Smooth muscle cell (in vitro differentiated cells): Measurements from ENCODE around the gene CARD18. TPM values are rescaled to one million over a fixed set of nuclear protein-coding genes. Genes with fewer than 3 reads are reported as not detected.

Source experiments
- DNase-seq: peaks from one replicate; lab custom pipeline; 2025; ENCODE audit not compliant: unreplicated experiment; lab: John Stamatoyannopoulos, UW
- H2AFZ ChIP-seq: fragments of 200-600 bp; sonication (generic); 2 replicates; pipeline ENCODE4 v1.6.0; 2016; ENCODE audit warnings: antibody characterized with exemption, low read depth, mild to moderate bottlenecking
- H3F3A ChIP-seq: fragments of 200-600 bp; sonication (generic); 2 replicates; pipeline ENCODE4 v1.6.0; 2017; ENCODE audit warnings: antibody characterized with exemption, low read depth
- H3K27ac ChIP-seq: fragments of 200-600 bp; sonication (generic); 2 replicates; pipeline ENCODE4 v1.5.1; 2016; ENCODE audit warnings: low read depth, mild to moderate bottlenecking
- H3K27me3 ChIP-seq: fragments of 200-600 bp; sonication (generic); 2 replicates; pipeline ENCODE4 v1.6.1; 2016; ENCODE audit warnings: low read depth, mild to moderate bottlenecking
- H3K36me3 ChIP-seq: fragments of 200-600 bp; sonication (generic); 2 replicates; pipeline ENCODE4 v1.5.1; 2016; ENCODE audit warnings: low read depth
- H3K4me1 ChIP-seq: fragments of 200-600 bp; sonication (generic); 2 replicates; pipeline ENCODE4 v1.5.1; 2016; ENCODE audit warnings: low read depth
- H3K4me2 ChIP-seq: fragments of 200-600 bp; sonication (generic); 2 replicates; pipeline ENCODE4 v1.6.0; 2016; ENCODE audit warnings: mild to moderate bottlenecking
- H3K4me3 ChIP-seq: fragments of 200-600 bp; sonication (generic); 2 replicates; pipeline ENCODE4 v1.5.1; 2016; ENCODE audit warnings: mild to moderate bottlenecking
- H3K79me2 ChIP-seq: fragments of 200-600 bp; sonication (generic); 2 replicates; pipeline ENCODE4 v1.6.0; 2016; ENCODE audit warnings: low read depth, mild to moderate bottlenecking
- H3K9ac ChIP-seq: fragments of 200-600 bp; sonication (generic); 2 replicates; pipeline ENCODE4 v1.6.0; 2016; ENCODE audit warnings: low read depth
- H3K9me3 ChIP-seq: fragments of 200-600 bp; sonication (generic); replicated peaks from 2 replicates; pipeline ENCODE4 v1.5.1; 2016; ENCODE audit warnings: low read depth
- H4K20me1 ChIP-seq: fragments of 200-600 bp; sonication (generic); 2 replicates; pipeline ENCODE4 v1.6.0; 2016; ENCODE audit warnings: low read depth
- WGBS: methylation state at CpG from one replicate; pipeline ENCODE4 v1.1.7; 2016; ENCODE audit warnings: low lambda C conversion rate; 5-methylcytosine and 5-hydroxymethylcytosine counted together
- polyA plus RNA-seq: library from polyadenylated mRNA; unstranded; fragments of >200 nt; fragmentation: Nextera tagmentation; extraction: Ambion mirVana; gene quantifications from 2 replicates; pipeline ENCODE4 v1.2.1, GENCODE V29; 2016
- total RNA-seq: library from RNA; depleted of rRNA; stranded (reverse); fragments of >200 nt; gene quantifications from 2 replicates; pipeline ENCODE4 v1.2.3, GENCODE V29; 2014
- TF ChIP-seq, protein P1 (sequence below): fragments of 200-600 bp; sonication (generic); IDR thresholded peaks from 2 replicates; pipeline ENCODE4 v1.5.1; 2017; ENCODE audit warnings: borderline replicate concordance, mild to moderate bottlenecking, antibody characterized with exemption; ENCODE audit not compliant: insufficient read depth, poor library complexity, severe bottlenecking

The CARD18 gene
- total and polyA plus RNA-seq, 2 experiments from 2014 or later = not detected

DNA sequence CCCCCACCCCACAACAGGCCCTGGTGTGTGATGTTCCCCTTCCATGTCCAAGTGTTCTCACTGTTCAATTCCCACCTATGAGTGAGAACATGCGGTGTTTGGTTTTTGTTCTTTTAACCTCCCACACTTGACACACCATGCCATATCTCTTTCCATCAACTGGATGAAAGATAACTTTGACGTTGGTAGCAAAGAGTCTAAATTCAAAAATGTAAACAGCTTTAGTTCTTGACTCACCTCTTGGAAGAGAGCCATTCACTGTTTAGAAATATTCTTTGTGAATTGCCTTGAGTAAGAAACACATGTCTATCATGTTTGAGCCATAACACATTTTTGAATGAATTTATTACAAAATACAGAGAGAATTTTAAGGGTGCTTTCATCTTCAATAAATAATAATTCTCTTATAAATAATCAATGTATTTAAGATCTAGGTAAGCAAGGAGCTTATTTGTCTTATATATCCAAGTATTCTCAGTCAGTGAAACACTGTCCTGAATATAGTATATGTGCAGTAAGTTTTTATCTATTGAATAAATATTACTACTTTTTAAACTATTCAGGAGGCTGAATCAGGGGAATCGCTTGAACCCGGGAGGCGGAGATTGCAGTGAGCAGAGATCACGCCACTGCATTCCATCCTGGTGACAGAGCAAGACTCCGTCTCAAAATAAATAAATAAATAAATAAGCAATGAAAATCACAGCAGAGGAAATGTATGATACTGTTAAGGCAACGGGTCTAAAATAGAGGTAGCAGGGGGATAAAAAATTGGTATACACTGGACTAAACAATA, 6.7 kb downstream of the CARD18 start:
- Histone ChIP-seq H3K4me2 (no peak overlapping the region), H3K4me3 (no peak overlapping the region), H3K27ac (no peak overlapping the region), H4K20me1 (no peaks in the 10 kb centered on the region), H3K36me3 (no peaks in the 10 kb centered on the region), H3K9ac (no peak overlapping the region), H2AFZ (no peak overlapping the region), H3K79me2 (no peaks in the 10 kb centered on the region), H3F3A (no peaks in the 10 kb centered on the region), H3K27me3 (no peaks in the 10 kb centered on the region), H3K4me1 (no peaks in the 10 kb centered on the region), H3K9me3 (no peaks in the 10 kb centered on the region)
- 83% methylated on average over 8 of the region's 8 CpGs for WGBS
- TF ChIP-seq, protein P1, sequence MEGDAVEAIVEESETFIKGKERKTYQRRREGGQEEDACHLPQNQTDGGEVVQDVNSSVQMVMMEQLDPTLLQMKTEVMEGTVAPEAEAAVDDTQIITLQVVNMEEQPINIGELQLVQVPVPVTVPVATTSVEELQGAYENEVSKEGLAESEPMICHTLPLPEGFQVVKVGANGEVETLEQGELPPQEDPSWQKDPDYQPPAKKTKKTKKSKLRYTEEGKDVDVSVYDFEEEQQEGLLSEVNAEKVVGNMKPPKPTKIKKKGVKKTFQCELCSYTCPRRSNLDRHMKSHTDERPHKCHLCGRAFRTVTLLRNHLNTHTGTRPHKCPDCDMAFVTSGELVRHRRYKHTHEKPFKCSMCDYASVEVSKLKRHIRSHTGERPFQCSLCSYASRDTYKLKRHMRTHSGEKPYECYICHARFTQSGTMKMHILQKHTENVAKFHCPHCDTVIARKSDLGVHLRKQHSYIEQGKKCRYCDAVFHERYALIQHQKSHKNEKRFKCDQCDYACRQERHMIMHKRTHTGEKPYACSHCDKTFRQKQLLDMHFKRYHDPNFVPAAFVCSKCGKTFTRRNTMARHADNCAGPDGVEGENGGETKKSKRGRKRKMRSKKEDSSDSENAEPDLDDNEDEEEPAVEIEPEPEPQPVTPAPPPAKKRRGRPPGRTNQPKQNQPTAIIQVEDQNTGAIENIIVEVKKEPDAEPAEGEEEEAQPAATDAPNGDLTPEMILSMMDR = no peak
- DNase-seq = no peak

DNA sequence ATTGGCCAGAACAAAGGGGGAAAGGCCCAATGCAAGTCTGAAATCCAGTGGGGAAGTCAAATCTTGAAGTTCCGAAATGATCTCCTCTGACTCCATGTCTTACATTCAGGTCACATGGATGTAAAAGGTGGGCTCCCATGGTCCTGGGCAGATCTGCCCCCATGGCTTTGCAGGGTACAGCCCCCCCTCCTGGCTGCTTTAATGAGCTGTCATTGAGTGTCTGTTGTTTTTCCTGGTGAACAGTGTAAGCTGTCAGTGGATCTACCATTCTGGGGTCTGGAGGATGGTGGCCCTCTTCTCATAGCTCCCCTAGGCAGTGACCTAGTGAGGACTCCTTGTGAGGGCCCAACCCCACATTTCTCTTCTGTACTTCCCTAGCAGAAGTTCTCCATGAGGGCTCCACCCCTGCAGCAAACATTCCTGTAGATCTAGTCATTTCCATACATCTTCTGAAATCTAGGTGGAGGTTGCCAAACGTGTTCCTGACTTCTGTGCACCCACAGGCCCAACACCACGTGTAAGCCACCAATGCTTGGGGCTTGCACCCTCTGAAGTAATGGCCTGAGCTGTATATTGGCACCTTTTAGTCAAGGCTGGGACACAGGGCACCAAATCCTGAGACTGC, 9.3 kb downstream of the CARD18 start:
- Histone ChIP-seq H3K9me3 (no peaks in the 10 kb centered on the region), H3K36me3 (no peaks in the 10 kb centered on the region), H3K9ac (no peak overlapping the region), H2AFZ (no peak overlapping the region), H4K20me1 (no peaks in the 10 kb centered on the region), H3K4me2 (no peak overlapping the region), H3F3A (no peaks in the 10 kb centered on the region), H3K27ac (no peak overlapping the region), H3K27me3 (no peaks in the 10 kb centered on the region), H3K4me1 (no peaks in the 10 kb centered on the region), H3K79me2 (no peaks in the 10 kb centered on the region), H3K4me3 (no peak overlapping the region)
- no peak for DNase-seq
- TF ChIP-seq, protein P1 = no peak
- 82% methylated on average over 3 of the region's 3 CpGs for WGBS

DNA sequence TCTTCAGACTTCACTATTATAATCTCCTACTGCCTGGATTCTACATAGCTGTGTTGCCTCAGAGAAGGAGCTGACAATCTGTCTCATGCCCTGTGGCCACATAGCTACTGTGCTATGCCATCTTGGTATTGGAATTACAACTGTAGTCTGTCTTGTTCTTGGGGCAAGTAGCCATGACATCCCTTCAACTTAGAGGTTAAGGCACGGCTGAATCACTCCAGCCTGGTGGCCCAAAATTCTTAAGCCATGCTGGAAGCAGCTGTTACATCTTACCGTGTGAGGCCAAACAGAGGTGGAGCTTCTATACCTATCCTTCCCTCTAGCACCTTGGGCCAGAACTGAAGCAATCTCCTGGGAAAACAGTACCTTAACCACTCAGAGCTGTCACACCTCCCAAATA, 14.8 kb downstream of the CARD18 start:
- Histone ChIP-seq H3K4me3 (no peak overlapping the region), H3F3A (no peaks in the 10 kb centered on the region), H3K9ac (no peak overlapping the region), H3K27ac (no peak overlapping the region), H2AFZ (no peak overlapping the region), H4K20me1 (no peaks in the 10 kb centered on the region), H3K4me2 (no peak overlapping the region), H3K79me2 (no peaks in the 10 kb centered on the region), H3K36me3 (no peaks in the 10 kb centered on the region), H3K4me1 (no peaks in the 10 kb centered on the region), H3K27me3 (no peaks in the 10 kb centered on the region), H3K9me3 (no peaks in the 10 kb centered on the region)
- 94% methylated on average over 2 of the region's 2 CpGs for WGBS
- TF ChIP-seq, protein P1 = no peak
- DNase-seq = no peak
